SW480 (cell line): ENCODE data around the gene RAB11FIP3.
"Not testable (repeated sequence)": the region's sequence is repeated elsewhere in the genome, so short reads cannot be mapped to it uniquely, and the experiment has no call there.

Source experiments
- DNase-seq: peaks from one replicate; pipeline ENCODE4 v3.0.0-alpha.2; 2016; ENCODE audit warnings: low spot score

Gene RAB11FIP3

GRCh38 chr16:467249-467871 is 41.9 kb downstream of the RAB11FIP3 start:
- DNase-seq: not testable (repeated sequence)

- no peak for DNase-seq
These were observed 42.8 kb downstream of the RAB11FIP3 start for GRCh38 chr16:468068-468821.

GRCh38 chr16:469459-469858 is 44.0 kb downstream of the RAB11FIP3 start:
- not testable (repeated sequence) for DNase-seq

GRCh38 chr16:470418-470817 is 45.0 kb downstream of the RAB11FIP3 start:
- DNase-seq: no peak

GRCh38 chr16:471353-472198 is 46.1 kb downstream of the RAB11FIP3 start:
- no peak for DNase-seq

GRCh38 chr16:472199-472504 is 46.7 kb downstream of the RAB11FIP3 start:
- no peak for DNase-seq

GRCh38 chr16:473046-474043 is 47.9 kb downstream of the RAB11FIP3 start:
- DNase-seq: no peak

- DNase-seq: no peak
These were observed 49.1 kb downstream of the RAB11FIP3 start for GRCh38 chr16:474420-475122.

- no peak for DNase-seq
These were observed 50.6 kb downstream of the RAB11FIP3 start for GRCh38 chr16:476039-476438.

- DNase-seq: no peak
These were observed 52.1 kb downstream of the RAB11FIP3 start for GRCh38 chr16:477301-478157.

GRCh38 chr16:478287-478686 is 52.8 kb downstream of the RAB11FIP3 start:
- not testable (repeated sequence) for DNase-seq

GRCh38 chr16:482468-483185 is 57.2 kb downstream of the RAB11FIP3 start:
- no peak for DNase-seq

- DNase-seq: no peak
These were observed 58.1 kb downstream of the RAB11FIP3 start for GRCh38 chr16:483341-484075.

GRCh38 chr16:489606-490005 is 64.2 kb downstream of the RAB11FIP3 start:
- no peak for DNase-seq

- no peak for DNase-seq
These were observed 65.3 kb downstream of the RAB11FIP3 start for GRCh38 chr16:490768-491167.

- no peak for DNase-seq
These were observed 65.9 kb downstream of the RAB11FIP3 start for GRCh38 chr16:491220-491919.

- DNase-seq: no peak
These were observed 66.9 kb downstream of the RAB11FIP3 start for GRCh38 chr16:492211-492875.
